Calu3 (cell line): ENCODE results near the gene GLMP. TPM values are rescaled to one million over a fixed set of nuclear protein-coding genes. Genes with fewer than 3 reads are reported as not detected.

Experiments
- BruUV-seq: library from RNA; stranded (reverse); fragments of 400-500 nt; replicated peaks from 2 replicates; lab custom pipeline; 2021; lab: Mats Ljungman, UMichigan
- CTCF ChIA-PET: fragments of 300-600 bp; sonication (Branson Sonifier 250); formaldehyde crosslinking; loops from one replicate; lab custom pipeline; 2022; ENCODE audit warnings: antibody characterized with exemption; lab: Charles Lee
- DNase-seq: peaks from one replicate; pipeline ENCODE4 v3.0.0; 2022
- H3K27ac Mint-ChIP-seq: one replicate; pipeline ENCODE4 v1.8.0; 2022; ENCODE audit warnings: mixed read lengths; ENCODE audit not compliant: unreplicated experiment
- H3K27me3 Mint-ChIP-seq: one replicate; pipeline ENCODE4 v1.8.0; 2022; ENCODE audit warnings: mixed read lengths; ENCODE audit not compliant: unreplicated experiment
- H3K36me3 Mint-ChIP-seq: one replicate; pipeline ENCODE4 v1.8.0; 2022; ENCODE audit warnings: mild to moderate bottlenecking, moderate library complexity, mixed read lengths; ENCODE audit not compliant: insufficient read depth, unreplicated experiment
- H3K4me1 Mint-ChIP-seq: one replicate; pipeline ENCODE4 v1.8.0; 2022; ENCODE audit warnings: mild to moderate bottlenecking, low read depth, mixed read lengths; ENCODE audit not compliant: unreplicated experiment
- H3K4me3 Mint-ChIP-seq: one replicate; pipeline ENCODE4 v1.8.0; 2022; ENCODE audit warnings: mild to moderate bottlenecking, low read depth, moderate library complexity, mixed read lengths; ENCODE audit not compliant: unreplicated experiment
- H3K9me3 Mint-ChIP-seq: one replicate; pipeline ENCODE4 v1.8.0; 2022; ENCODE audit warnings: low read depth, mixed read lengths; ENCODE audit not compliant: unreplicated experiment
- intact Hi-C: fragments of 100-400 bp; cut with micrococcal nuclease; formaldehyde crosslinking; loops from one replicate; pipeline ENCODE4 v1.10.0; 2022; ENCODE audit not compliant: unreplicated experiment
- total RNA-seq: library from RNA; stranded (reverse); gene quantifications from 2 replicates; pipeline ENCODE4 v1.2.3, GENCODE V29; 2022
- TF ChIP-seq, protein P1 (sequence below): fragments of 200-600 bp; IDR thresholded peaks from one replicate; pipeline ENCODE4 v1.8.0; 2022; ENCODE audit warnings: antibody characterized with exemption; ENCODE audit not compliant: unreplicated experiment

The GLMP gene
- total RNA-seq, 1 experiment from 2014 or later, result 31.0 TPM

DNA sequence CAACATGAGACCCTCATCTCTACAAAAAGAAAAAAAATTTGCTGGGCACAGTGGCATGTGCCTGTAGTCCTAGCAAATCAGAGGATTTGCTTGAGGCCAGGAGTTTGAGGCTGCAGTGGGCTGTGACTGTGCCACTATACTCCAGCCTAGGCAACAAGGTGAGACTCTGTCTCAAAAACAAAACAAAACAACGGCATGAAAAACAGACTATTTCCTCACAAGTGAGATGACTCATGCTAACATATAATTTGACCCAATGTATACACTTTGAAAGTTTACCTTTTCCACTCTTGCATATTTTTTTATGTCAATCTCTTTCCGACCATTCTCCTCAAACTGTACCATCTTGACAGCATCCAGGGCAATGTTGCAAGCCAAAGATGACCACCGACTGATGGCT is 25.1 kb upstream of the GLMP start:
- Mint-ChIP-seq H3K27me3 (no peaks in the 10 kb centered on the region), H3K27ac (no peak overlapping the region), H3K4me3 (no peak overlapping the region), H3K36me3 (peaks cover 92% of the 10 kb centered on the region), H3K9me3 (no peaks in the 10 kb centered on the region), H3K4me1 (no peaks in the 10 kb centered on the region)
- BruUV-seq, result no TSS peak
- intact Hi-C loops, result no loop called here
- TF ChIP-seq, protein P1, sequence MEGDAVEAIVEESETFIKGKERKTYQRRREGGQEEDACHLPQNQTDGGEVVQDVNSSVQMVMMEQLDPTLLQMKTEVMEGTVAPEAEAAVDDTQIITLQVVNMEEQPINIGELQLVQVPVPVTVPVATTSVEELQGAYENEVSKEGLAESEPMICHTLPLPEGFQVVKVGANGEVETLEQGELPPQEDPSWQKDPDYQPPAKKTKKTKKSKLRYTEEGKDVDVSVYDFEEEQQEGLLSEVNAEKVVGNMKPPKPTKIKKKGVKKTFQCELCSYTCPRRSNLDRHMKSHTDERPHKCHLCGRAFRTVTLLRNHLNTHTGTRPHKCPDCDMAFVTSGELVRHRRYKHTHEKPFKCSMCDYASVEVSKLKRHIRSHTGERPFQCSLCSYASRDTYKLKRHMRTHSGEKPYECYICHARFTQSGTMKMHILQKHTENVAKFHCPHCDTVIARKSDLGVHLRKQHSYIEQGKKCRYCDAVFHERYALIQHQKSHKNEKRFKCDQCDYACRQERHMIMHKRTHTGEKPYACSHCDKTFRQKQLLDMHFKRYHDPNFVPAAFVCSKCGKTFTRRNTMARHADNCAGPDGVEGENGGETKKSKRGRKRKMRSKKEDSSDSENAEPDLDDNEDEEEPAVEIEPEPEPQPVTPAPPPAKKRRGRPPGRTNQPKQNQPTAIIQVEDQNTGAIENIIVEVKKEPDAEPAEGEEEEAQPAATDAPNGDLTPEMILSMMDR, result no peak
- CTCF ChIA-PET, result interaction anchor here (1.0 kb wide), 1 partner anchor 170 kb away, joined by 3 read pairs; no protein-coding TSS in a partner anchor
- no peak for DNase-seq

GRCh38 chr1:156319664-156320063 is 24.2 kb upstream of the GLMP start:
- CTCF ChIA-PET, result interaction anchor here (0.7 to 1.5 kb wide), 8 partner anchors 18 to 174 kb away, joined by 3 to 12 read pairs (median 4); partner anchors contain the start of genes CCT3, SMG5, TMEM79 and TSACC
- H3K4me3 Mint-ChIP-seq, result no peak overlapping the region
- DNase-seq, result peak; percentile 39
- intact Hi-C loops, result no loop called here
- peaks cover 92% of the 10 kb centered on the region for H3K36me3 Mint-ChIP-seq
- H3K9me3 Mint-ChIP-seq, result no peaks in the 10 kb centered on the region
- H3K27me3 Mint-ChIP-seq, result no peaks in the 10 kb centered on the region
- no peak overlapping the region for H3K27ac Mint-ChIP-seq
- H3K4me1 Mint-ChIP-seq, result no peaks in the 10 kb centered on the region
- TF ChIP-seq, protein P1, result peak; percentile 24
- no TSS peak for BruUV-seq

GRCh38 chr1:156316909-156317308 is 21.4 kb upstream of the GLMP start:
- intact Hi-C loops, result no loop called here
- H3K27me3 Mint-ChIP-seq, result no peaks in the 10 kb centered on the region
- peaks cover 96% of the 10 kb centered on the region for H3K36me3 Mint-ChIP-seq
- CTCF ChIA-PET, result interaction anchor here (1.6 kb wide), 1 partner anchor 42 kb away, joined by 8 read pairs; no protein-coding TSS in a partner anchor
- H3K4me3 Mint-ChIP-seq, result no peak overlapping the region
- no peaks in the 10 kb centered on the region for H3K4me1 Mint-ChIP-seq
- BruUV-seq, result no TSS peak
- no peak overlapping the region for H3K27ac Mint-ChIP-seq
- TF ChIP-seq, protein P1, result no peak
- DNase-seq, result no peak
- no peaks in the 10 kb centered on the region for H3K9me3 Mint-ChIP-seq

GRCh38 chr1:156310962-156311361 is 15.5 kb upstream of the GLMP start:
- Mint-ChIP-seq H3K36me3 (peaks cover 89% of the 10 kb centered on the region), H3K4me3 (no peak overlapping the region), H3K27me3 (no peaks in the 10 kb centered on the region), H3K9me3 (no peaks in the 10 kb centered on the region), H3K4me1 (no peaks in the 10 kb centered on the region), H3K27ac (no peak overlapping the region)
- no peak for DNase-seq
- BruUV-seq, result no TSS peak
- TF ChIP-seq, protein P1, result no peak
- intact Hi-C loops, result no loop called here
- CTCF ChIA-PET, result no interaction called here
